SW 1271 (cell line): ENCODE measurements around the gene PMPCA.
"Not testable (repeated sequence)": the region's sequence is repeated elsewhere in the genome, so short reads cannot be mapped to it uniquely, and the experiment has no call there.

Experiments
- DNase-seq, 2 experiments: peaks; one replicate each; lab custom pipeline; 2025; lab: John Stamatoyannopoulos, UW

The PMPCA gene

DNA sequence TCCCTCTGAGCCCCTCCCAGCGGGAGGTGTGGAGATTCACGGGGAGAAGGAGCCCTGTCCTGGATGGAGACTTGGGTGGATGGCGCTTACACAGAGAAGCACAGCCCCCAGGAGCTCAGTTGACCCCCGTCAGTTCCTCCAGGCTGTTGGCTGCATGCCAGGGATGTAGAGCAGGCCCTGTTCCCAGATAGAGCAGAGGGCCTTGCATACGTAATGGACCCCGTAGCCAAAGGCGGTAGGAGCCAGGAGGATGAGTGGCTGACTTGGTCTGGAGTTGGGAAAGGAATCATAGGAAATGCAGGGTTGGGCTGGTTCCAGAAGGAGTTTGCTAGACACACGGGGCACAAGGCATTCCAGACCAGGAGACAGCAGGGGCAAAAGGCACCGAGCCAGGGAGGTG, 2.5 kb downstream of the PMPCA start:
- no peak for DNase-seq

DNA sequence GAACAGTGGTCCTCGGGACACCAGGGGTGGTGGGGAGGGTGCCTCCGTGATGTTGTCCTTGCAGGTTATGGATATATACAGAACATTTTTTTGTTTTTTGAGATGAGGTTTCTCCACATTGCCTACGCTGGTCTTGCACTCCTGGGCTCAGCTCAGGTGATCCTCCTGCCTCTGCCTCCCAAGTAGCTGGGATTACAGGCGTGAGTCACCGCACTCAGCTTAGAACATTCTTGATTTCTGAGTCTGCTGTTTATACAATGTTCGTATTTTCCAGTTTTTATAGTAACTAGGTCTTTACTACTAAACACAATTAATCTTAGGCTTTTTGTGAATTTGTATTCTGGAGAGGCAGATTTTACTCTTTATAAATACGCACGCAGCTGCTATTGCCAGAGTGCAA, 6.0 kb downstream of the PMPCA start:
- no peak for DNase-seq

GRCh38 chr9:136416914-136417313, 6.5 kb downstream of the PMPCA start:
- DNase-seq = no peak

DNA sequence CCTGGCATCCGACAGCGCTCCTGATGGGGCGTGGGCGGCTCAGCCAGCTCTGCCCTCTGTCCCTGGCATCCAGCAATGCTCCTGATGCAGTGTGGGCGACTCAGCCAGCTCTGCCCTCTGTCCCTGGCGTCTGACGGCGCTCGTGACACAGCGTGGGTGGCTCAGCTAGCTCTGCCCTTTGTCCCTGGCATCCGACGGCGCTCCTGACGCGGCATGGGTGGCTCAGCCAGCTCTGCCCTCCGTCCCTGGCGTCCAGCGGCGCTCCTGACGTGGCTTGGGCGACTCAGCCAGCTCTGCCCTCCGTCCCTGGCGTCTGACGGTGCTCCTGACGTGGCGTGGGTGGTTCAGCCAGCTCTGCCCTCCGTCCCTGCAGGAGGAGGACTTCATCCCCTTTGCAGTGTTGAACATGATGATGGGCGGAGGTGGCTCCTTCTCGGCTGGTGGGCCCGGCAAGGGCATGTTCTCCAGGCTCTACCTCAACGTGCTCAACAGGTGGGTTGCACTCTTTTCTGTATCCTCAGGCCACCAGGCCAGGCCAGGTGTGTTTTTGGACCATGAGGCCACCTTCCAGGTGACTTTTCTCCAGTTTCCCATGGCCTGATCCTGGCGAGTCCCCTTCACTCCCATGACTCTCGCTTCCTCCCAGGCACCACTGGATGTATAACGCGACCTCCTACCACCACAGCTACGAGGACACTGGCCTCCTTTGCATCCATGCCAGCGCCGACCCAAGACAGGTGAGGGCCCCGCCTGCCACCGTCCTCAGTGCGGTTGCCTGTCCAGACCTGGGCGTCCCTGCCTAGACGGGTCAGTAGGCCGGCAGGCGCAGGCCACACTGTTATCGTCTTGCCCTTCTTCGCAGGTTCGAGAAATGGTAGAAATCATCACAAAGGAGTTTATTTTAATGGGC, 8.0 kb downstream of the PMPCA start:
- DNase-seq = no peak

DNA sequence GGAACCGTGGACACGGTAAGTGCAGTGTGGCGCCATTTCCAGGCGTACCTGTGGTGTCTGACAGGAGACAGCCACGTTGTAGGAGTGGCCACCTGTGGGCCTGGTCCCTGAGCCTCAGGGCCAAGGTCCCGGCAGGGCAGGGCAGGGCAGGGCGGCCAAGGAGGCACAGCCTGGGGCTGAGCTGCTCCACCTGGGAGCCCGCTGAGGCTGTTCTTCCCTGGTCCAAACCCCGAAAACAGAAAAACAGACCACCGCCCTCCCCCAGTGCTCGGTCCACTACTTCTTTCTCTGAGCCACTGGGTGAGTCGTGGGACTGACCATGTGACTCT, 8.6 kb downstream of the PMPCA start:
- DNase-seq = no peak

GRCh38 chr9:136421791-136422190, 11.3 kb downstream of the PMPCA start:
- DNase-seq = no peak

GRCh38 chr9:136422876-136423275, 12.4 kb downstream of the PMPCA start:
- no peak for DNase-seq

DNA sequence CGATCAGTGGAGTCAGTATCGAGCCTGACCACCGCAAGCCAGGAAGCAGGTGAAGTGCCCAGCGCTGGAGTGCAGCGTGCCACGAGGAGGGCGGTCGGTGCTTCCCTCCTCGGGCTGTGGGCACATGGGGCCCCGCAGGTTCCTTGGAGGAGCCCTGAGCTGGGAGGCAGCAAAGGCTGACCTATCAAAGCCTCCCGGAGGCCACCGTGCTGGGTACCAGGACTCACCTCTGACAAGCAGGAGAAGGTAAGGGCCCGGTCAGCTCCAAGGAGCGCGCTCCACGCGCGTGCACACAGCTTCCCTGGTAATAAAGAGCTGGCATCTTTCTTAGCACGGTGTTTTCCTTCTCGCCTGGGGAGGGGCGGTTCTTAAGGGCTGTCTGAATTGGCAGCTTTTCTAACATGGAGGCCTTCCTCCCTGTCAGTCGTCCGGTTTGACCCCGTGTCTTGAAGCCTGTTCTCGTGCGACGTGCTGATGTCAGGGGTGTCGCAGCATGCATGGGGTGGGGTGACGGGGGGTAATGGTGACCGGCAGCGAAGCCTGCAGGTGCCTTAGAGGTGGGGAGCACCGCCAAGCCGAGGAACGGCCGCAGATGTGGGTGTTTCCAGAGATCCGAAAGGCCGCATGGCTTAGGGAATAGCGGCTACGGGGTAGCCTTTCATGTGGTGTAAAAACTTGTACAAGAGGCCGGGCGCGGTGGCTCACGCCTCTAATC, 13.1 kb downstream of the PMPCA start:
- DNase-seq = no peak

DNA sequence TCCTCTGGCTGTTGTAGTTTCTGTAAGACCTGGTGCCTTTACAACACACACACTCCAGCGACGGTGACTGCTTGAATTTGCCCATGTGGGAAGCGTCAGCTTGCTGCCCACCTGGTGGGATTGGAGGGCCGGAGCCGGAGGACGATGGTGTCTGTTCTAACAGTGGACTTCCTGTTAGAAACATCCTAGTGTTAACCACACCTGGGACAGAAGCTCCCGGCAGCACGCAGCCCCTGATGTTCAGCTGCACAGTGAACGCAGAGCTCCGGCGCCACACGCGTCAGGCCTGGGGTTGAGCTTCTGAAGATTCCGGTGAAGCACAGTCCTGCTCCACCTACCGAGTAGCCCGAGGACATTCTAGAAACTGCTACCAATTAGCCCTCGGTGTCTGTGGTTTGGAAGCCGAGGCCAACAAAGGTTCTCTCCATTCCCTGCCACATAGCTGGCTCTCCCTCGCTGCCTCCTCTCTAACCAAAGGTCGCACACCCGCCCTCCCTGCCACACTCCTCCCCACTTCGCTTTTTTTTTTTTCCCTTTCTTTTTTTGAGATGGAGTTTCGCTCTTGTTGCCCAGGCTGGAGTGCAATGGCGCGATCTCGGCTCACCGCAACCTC, 14.4 kb downstream of the PMPCA start:
- DNase-seq = no peak

GRCh38 chr9:136425367-136425766, 14.9 kb downstream of the PMPCA start:
- DNase-seq = not testable (repeated sequence)

DNA sequence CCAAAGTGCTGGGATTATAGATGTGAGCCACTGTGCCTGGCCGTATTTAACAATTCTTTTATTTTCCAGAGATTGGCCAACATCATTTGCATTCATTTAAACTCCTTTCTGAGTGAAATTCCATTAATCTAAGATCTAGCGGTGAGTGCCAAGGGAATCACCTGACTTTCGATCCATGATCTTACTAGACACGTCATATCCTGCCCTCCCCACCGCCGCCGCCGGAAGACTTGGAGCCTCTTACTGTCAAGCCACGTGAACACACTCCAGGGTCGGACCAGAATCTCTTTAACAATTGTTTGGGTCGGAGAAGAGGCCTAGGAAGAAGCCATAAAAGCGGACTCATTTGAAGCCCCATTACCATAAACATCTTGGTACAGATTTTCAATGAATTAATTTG, 16.3 kb downstream of the PMPCA start:
- DNase-seq = no peak

DNA sequence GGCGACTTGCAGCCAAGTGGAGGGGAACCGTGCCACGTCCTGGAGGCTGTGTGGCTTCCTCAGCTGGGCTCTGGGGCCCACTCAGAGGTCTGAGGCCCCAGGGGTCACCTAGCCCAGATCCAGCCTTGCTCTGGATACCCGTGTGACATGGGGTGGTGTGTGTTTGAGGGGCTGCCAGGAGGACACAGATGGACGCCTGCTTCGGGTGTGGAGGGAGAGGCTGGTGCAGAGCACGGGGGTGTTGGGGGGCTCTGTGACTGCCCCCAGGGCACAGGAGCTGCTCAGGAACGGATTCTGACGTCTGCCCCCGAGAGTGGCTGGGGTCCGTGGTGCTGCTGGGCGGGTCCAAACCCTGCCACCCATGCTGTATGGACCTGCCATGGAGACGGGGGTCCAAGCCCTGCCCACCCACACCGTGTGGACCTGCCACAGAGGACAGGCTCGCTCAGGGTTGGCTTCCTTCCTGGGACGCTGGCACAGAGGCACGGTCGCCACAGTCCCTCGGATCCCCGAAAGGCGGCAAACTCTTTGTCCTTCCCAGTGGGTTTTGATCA, 18.7 kb downstream of the PMPCA start:
- DNase-seq = no peak

GRCh38 chr9:136429683-136430491, 19.4 kb downstream of the PMPCA start:
- no peak for DNase-seq

- no peak for DNase-seq
Measured at GRCh38 chr9:136430588-136431234, 20.3 kb downstream of the PMPCA start.

GRCh38 chr9:136431782-136432350, 21.4 kb downstream of the PMPCA start:
- no peak for DNase-seq

GRCh38 chr9:136432591-136432990, 22.1 kb downstream of the PMPCA start:
- no peak for DNase-seq

DNA sequence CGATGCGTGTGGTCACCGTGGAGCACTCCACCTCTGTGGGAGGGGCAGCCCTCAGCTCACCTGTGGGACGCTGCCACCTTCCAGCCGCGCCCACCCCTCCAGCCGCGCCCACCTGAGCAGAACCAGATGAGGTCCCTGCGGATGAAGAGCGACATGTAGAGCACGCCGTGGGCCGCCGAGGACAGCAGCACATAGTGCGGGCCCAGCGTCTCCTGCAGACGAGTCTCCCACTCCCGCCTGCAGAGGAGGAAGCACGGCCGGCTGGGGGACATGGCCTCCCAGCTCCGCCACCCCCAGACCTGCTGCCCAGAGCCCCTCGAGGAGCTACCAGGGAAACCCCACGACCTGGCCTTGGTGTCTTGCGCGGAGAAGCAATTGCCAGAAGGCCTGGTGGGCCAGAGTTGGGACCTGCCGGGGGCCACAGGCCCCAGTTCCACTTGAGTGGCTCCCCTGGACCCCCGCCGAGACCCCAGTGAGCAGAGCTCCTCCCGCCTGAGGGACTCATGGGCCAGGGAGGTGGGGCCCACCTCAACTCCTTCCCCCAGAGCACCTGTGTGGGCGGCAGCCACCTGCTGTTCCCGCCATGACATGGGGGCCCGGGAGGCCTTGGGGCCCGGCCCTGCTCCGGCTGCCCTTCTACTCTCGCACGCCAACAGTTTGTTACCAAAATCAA, 22.7 kb downstream of the PMPCA start:
- no peak for DNase-seq

DNA sequence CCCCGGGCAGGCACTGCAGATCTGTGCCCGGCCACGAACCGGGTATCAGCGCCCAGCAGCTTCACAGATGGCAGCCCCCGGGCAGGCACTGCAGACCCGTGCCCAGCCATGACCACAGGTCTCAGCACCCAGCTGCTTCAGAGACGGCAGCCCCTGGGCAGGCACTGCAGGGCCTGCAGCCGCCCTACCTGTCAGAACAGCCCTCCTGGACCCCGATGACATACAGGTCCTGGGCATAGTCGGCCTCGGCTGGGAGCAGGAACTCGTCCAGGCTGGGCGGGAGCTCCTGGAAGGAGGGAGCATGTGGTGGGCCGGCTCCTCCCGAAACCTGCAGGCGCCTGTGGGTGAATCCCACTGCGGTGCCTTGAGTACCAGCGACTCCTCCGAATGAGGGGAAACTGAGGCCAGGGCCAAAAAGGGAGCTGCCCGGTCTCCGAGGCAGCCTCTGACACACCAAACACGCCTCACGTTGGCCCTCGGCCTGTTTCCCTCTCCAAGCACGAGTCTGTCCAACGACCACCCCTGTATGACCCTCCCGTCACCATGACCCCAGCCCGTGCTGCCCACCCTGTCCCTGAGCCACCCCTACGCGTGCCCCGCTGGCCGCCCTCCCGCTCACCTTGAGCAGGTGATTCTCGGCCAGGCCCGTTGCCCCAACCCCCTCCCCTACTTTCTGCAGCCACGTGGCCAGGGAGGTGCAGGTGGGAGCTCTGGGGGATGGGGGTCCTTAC, 23.6 kb downstream of the PMPCA start:
- DNase-seq = no peak

DNA sequence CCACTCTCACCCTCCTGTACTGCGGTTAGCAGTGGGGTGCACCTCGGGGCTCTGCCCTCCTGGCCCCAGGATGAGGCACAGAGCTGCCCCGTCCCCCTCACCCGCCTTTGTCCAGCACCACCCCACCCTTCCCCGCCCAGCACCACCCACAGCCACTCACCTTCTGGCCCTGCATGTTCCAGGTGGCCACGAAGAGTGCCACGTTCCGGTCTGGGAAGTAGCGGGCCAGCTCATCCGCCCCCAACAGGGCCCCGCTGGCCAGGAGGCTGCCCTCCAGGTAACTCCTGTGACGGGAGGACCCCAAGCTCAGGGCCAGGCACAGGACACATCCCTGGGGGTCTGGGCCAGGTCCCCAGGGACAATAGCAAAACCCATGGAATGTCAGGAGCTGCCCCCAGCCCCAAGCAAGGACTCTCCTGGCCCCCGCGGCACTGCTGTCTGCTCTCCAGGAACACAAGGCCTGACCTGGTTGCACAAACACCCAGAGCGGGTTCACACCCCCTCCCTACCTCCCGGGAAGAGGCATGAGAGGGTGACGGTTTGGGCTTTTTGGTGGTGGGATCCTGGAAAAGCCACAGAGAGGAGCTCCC, 24.2 kb downstream of the PMPCA start:
- no peak for DNase-seq
